H1 (cell line): Measurements from ENCODE around the gene IL17RE. TPM values are rescaled to one million over a fixed set of nuclear protein-coding genes. Genes with fewer than 3 reads are reported as not detected.

ENCODE experiments used
- CTCF ChIA-PET: fragments of 300-600 bp; sonication (Branson Sonifier 250); formaldehyde crosslinking; loops from one replicate; lab custom pipeline; 2021; ENCODE audit not compliant: partially characterized antibody; lab: Charles Lee
- POLR2A ChIA-PET: fragments of 300-600 bp; sonication (Branson Sonifier 250); formaldehyde crosslinking; loops from one replicate; lab custom pipeline; 2021; ENCODE audit warnings: inconsistent platforms; ENCODE audit not compliant: partially characterized antibody; lab: Charles Lee
- DNase-seq, 2 experiments: peaks; one replicate each; pipeline versions ENCODE4 v3.0.0 to v3.0.0-alpha.2; 2010 to 2022; ENCODE audit warnings: low spot score in 2 of 2, low read depth in 1 of 2, mixed read lengths in 1 of 2
- FAIRE-seq: peaks from 2 replicates; lab custom pipeline; 2011; peaks lifted over from hg19 to GRCh38; lab: Jason Lieb, UNC
- H2AFZ ChIP-seq: 2 replicates; pipeline ENCODE4 v1.8.1; 2012; ENCODE audit warnings: low read length, inconsistent platforms
- H2AK5ac ChIP-seq: 2 replicates; pipeline ENCODE4 v1.6.1; 2013; ENCODE audit warnings: low read depth, low read length
- H2BK120ac ChIP-seq: replicated peaks from 2 replicates; pipeline ENCODE3; 2013; ENCODE audit warnings: low read depth, low read length, inconsistent platforms
- H2BK12ac ChIP-seq: 2 replicates; pipeline ENCODE4 v1.6.1; 2013; ENCODE audit warnings: low read depth, low read length
- H2BK15ac ChIP-seq: 2 replicates; pipeline ENCODE4 v1.6.1; 2013; ENCODE audit warnings: low read length
- H2BK20ac ChIP-seq: 2 replicates; pipeline ENCODE4 v1.6.1; 2013; ENCODE audit warnings: low read length
- H2BK5ac ChIP-seq: 2 replicates; pipeline ENCODE4 v1.6.1; 2013; ENCODE audit warnings: low read depth, low read length
- H3K14ac ChIP-seq: 2 replicates; pipeline ENCODE4 v1.6.1; 2013; ENCODE audit warnings: inconsistent platforms; ENCODE audit not compliant: insufficient read length
- H3K18ac ChIP-seq: 2 replicates; pipeline ENCODE4 v1.6.1; 2013; ENCODE audit warnings: low read length; ENCODE audit errors: extremely low read depth
- H3K23ac ChIP-seq: 2 replicates; pipeline ENCODE4 v1.6.1; 2013; ENCODE audit warnings: inconsistent platforms; ENCODE audit not compliant: insufficient read length
- H3K23me2 ChIP-seq: 2 replicates; pipeline ENCODE4 v1.6.1; 2013; ENCODE audit warnings: low read depth, low read length
- H3K27ac ChIP-seq: 2 replicates; pipeline ENCODE4 v1.6.1; 2011; ENCODE audit warnings: low read depth, low read length, inconsistent platforms
- H3K27me3 ChIP-seq, 4 experiments: replicated peaks in 1 of 4; 1 replicate in 1 of 4; 2 replicates in 3 of 4; pipeline versions ENCODE4 v1.6.1 to v1.8.1; 2011 to 2013; ENCODE audit warnings: low read length in 3 of 4, mild to moderate bottlenecking in 3 of 4, inconsistent platforms in 2 of 4, mixed read lengths in 2 of 4, moderate library complexity in 1 of 4; ENCODE audit not compliant: control insufficient read depth in 3 of 4, insufficient read depth in 3 of 4; ENCODE audit errors: extremely low read depth in 1 of 4
- H3K36me3 ChIP-seq, 4 experiments: 2 replicates each; pipeline versions ENCODE4 v1.6.1 to v1.8.1; 2011 to 2013; ENCODE audit warnings: mild to moderate bottlenecking in 4 of 4, low read length in 3 of 4, moderate library complexity in 2 of 4, control low read depth in 1 of 4, inconsistent platforms in 1 of 4; ENCODE audit not compliant: insufficient read depth in 4 of 4, control insufficient read depth in 2 of 4
- H3K4ac ChIP-seq: replicated peaks from 2 replicates; pipeline ENCODE3; 2013; ENCODE audit warnings: low read length, low read depth, mixed read lengths, inconsistent platforms; ENCODE audit not compliant: insufficient read length
- H3K4me1 ChIP-seq, 4 experiments: replicated peaks in 1 of 4; 1 replicate in 1 of 4; 2 replicates in 3 of 4; pipeline versions ENCODE4 v1.6.1 to v1.8.1; 2011 to 2013; ENCODE audit warnings: low read length in 3 of 4, inconsistent platforms in 2 of 4, mixed read lengths in 1 of 4; ENCODE audit not compliant: insufficient read depth in 4 of 4, control insufficient read depth in 3 of 4
- H3K4me2 ChIP-seq, 2 experiments: 2 replicates each; pipeline versions ENCODE4 v1.6.1 to v1.8.1; 2011 to 2013; ENCODE audit warnings: low read depth in 2 of 2, low read length in 2 of 2, control low read depth in 1 of 2, inconsistent platforms in 1 of 2, mild to moderate bottlenecking in 1 of 2; ENCODE audit not compliant: insufficient read depth in 1 of 2
- H3K4me3 ChIP-seq, 4 experiments: fragments of 200-600, 300-600 bp in 1 of 4; sonication (generic), shearing (Covaris generic), sonication (Bioruptor Twin) in 1 of 4; 2 replicates each; pipeline versions ENCODE4 v1.5.1 to v1.8.1; 2011 to 2016; ENCODE audit warnings: low read length in 4 of 4, low read depth in 3 of 4, control low read depth in 2 of 4, inconsistent platforms in 2 of 4, mild to moderate bottlenecking in 2 of 4, mixed read lengths in 1 of 4, moderate library complexity in 1 of 4; ENCODE audit not compliant: insufficient read depth in 2 of 4; ENCODE audit errors: extremely low read depth in 1 of 4
- H3K56ac ChIP-seq: replicated peaks from 2 replicates; pipeline ENCODE3; 2013; ENCODE audit warnings: low read depth, mild to moderate bottlenecking, mixed read lengths, low read length, inconsistent platforms; ENCODE audit not compliant: insufficient read length
- H3K79me1 ChIP-seq: 2 replicates; pipeline ENCODE4 v1.6.1; 2013; ENCODE audit warnings: low read depth, low read length, control low read depth
- H3K79me2 ChIP-seq, 2 experiments: 2 replicates each; pipeline versions ENCODE4 v1.6.1 to v1.8.1; 2012 to 2013; ENCODE audit warnings: low read length in 2 of 2, mild to moderate bottlenecking in 2 of 2, inconsistent platforms in 1 of 2; ENCODE audit not compliant: insufficient read depth in 2 of 2, control insufficient read depth in 1 of 2
- H3K9ac ChIP-seq, 4 experiments: replicated peaks in 1 of 4; 1 replicate in 1 of 4; 2 replicates in 3 of 4; pipeline versions ENCODE4 v1.6.1 to v1.8.1; 2011 to 2013; ENCODE audit warnings: low read depth in 3 of 4, low read length in 3 of 4, control low read depth in 2 of 4, mild to moderate bottlenecking in 2 of 4, moderate library complexity in 2 of 4, inconsistent platforms in 1 of 4; ENCODE audit errors: extremely low read depth in 1 of 4
- H3K9me3 ChIP-seq, 2 experiments: 2 replicates each; pipeline versions ENCODE4 v1.6.1 to v1.8.1; 2012 to 2013; ENCODE audit warnings: mild to moderate bottlenecking in 2 of 2, moderate library complexity in 2 of 2, control low read depth in 1 of 2, inconsistent platforms in 1 of 2, low read depth in 1 of 2, low read length in 1 of 2, mixed read lengths in 1 of 2; ENCODE audit not compliant: insufficient read depth in 2 of 2
- H4K20me1 ChIP-seq, 2 experiments: replicated peaks in 1 of 2; 2 replicates each; pipeline versions ENCODE3 to v1.8.1; 2011 to 2013; ENCODE audit warnings: inconsistent platforms in 2 of 2, low read length in 2 of 2, mild to moderate bottlenecking in 1 of 2; ENCODE audit not compliant: insufficient read depth in 2 of 2, control insufficient read depth in 1 of 2
- H4K5ac ChIP-seq: 2 replicates; pipeline ENCODE4 v1.6.1; 2013; ENCODE audit warnings: low read length, low read depth, mixed read lengths, inconsistent platforms; ENCODE audit not compliant: insufficient read length
- H4K8ac ChIP-seq: 2 replicates; pipeline ENCODE4 v1.8.0; 2013; ENCODE audit warnings: mild to moderate bottlenecking, moderate library complexity, low read length, inconsistent platforms; ENCODE audit not compliant: insufficient read depth; ENCODE audit errors: extremely low read depth
- H4K91ac ChIP-seq: replicated peaks from 2 replicates; pipeline ENCODE3; 2013; ENCODE audit warnings: low read length, mixed read lengths, inconsistent platforms; ENCODE audit not compliant: insufficient read length
- BRCA1 ChIP-seq: IDR thresholded peaks from 2 replicates; pipeline ENCODE4 v1.6.1; 2012; ENCODE audit warnings: low read depth, low read length, improper control_type of control experiment
- EGR1 ChIP-seq: IDR thresholded peaks from 2 replicates; pipeline ENCODE4 v1.6.1; 2011; ENCODE audit warnings: low read depth, low read length, borderline replicate concordance
- EP300 ChIP-seq, 2 experiments: IDR thresholded peaks; 1 replicate in 1 of 2; 2 replicates in 1 of 2; pipeline ENCODE4 v1.6.1; 2011 to 2012; ENCODE audit warnings: low read depth in 2 of 2, low read length in 2 of 2, mild to moderate bottlenecking in 2 of 2, borderline replicate concordance in 1 of 2, inconsistent platforms in 1 of 2, moderate library complexity in 1 of 2
- GABPA ChIP-seq: IDR thresholded peaks from 2 replicates; pipeline ENCODE4 v1.6.1; 2011; ENCODE audit warnings: mild to moderate bottlenecking, low read length, moderate library complexity, borderline replicate concordance; ENCODE audit not compliant: insufficient read depth
- POLR2A ChIP-seq, 2 experiments: IDR thresholded peaks; 1 replicate in 1 of 2; 2 replicates in 1 of 2; pipeline ENCODE4 v1.6.1; 2011; ENCODE audit warnings: low read depth in 2 of 2, low read length in 2 of 2, mild to moderate bottlenecking in 2 of 2; ENCODE audit errors: control extremely low read depth in 1 of 2
- WGBS, 2 experiments: shearing (Covaris generic) in 1 of 2; methylation state at CpG; one replicate each; pipeline versions ENCODE4 v1.1.6 to v1.1.7; 2013 to 2015; ENCODE audit warnings: low lambda C conversion rate in 2 of 2, mixed read lengths in 2 of 2, inconsistent platforms in 1 of 2, low coverage in 1 of 2, missing lambda C conversion rate in 1 of 2; ENCODE audit not compliant: insufficient replicate concordance in 2 of 2, insufficient coverage in 1 of 2, insufficient read length in 1 of 2; ENCODE audit errors: extremely low coverage in 1 of 2, missing lambda C conversion rate in 1 of 2; 5-methylcytosine and 5-hydroxymethylcytosine counted together
- polyA plus RNA-seq, 7 experiments: library from polyadenylated mRNA; depleted of rRNA in 3 of 7; stranded (reverse) in 5 of 7; unstranded in 2 of 7; fragments of >200 nt in 5 of 7; fragments of 200-250 nt in 2 of 7; gene quantifications; 1 replicate in 5 of 7; 2 replicates in 1 of 7; 4 replicates in 1 of 7; pipeline versions ENCODE4 v1.2.1 to v1.2.3, GENCODE V29; 2011 to 2013; ENCODE audit warnings: missing spikeins in 2 of 7, mixed read lengths in 2 of 7
- total RNA-seq: library from RNA; stranded (reverse); fragmentation: NEBNext Ultra II Directional; extraction: Animal tissue kit (Norgen Biotek cat#: 25700); gene quantifications from 2 replicates; pipeline ENCODE4 v1.2.1, GENCODE V29; 2021

The IL17RE gene
- total and polyA plus RNA-seq, 2 of the 8 experiments (the other 6 are each of a cell fraction or from before 2014, with no cell fraction given) = 3.4 to 4.9 TPM

DNA sequence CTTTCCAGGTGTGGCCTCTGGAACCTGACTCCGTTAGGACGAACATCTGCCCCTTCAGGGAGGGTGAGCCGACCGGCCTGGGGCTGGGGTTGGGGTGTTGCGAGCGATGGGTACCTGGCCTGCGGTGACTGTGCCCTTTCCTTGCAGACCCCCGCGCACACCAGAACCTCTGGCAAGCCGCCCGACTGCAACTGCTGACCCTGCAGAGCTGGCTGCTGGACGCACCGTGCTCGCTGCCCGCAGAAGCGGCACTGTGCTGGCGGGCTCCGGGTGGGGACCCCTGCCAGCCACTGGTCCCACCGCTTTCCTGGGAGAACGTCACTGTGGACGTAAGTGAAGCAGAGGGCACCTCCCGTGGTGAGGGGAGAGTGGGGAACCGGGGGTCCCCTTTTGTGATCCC, 25.5 kb downstream of the IL17RE start:
- H2BK15ac ChIP-seq = no peak overlapping the region
- CTCF ChIA-PET = interaction anchor here (1.1 to 7.2 kb wide), 4 partner anchors 9 to 66 kb away, joined by 3 to 76 read pairs (median 6); partner anchors contain the start of gene IL17RC
- no peak overlapping the region for H4K91ac ChIP-seq
- H3K4me1 ChIP-seq = peaks cover 0 to 3% (median 1%) of the 10 kb centered on the region in 4 experiments; a peak in 2 of 7 replicates
- no peak overlapping the region for H3K56ac ChIP-seq
- H2BK120ac ChIP-seq = no peak overlapping the region
- FAIRE-seq = no peak
- H3K9ac ChIP-seq = no peak overlapping the region
- no peak overlapping the region for H3K4me2 ChIP-seq
- POLR2A ChIA-PET = interaction anchor here (0.7 kb wide), 1 partner anchor 10 kb away, joined by 3 read pairs; no protein-coding TSS in a partner anchor
- no peak overlapping the region for H2AK5ac ChIP-seq
- H3K79me2 ChIP-seq = no peaks in the 10 kb centered on the region
- peaks cover 0 to 3% (median 0%) of the 10 kb centered on the region in 4 experiments; a peak in 1 of 7 replicates for H3K27me3 ChIP-seq
- no peak overlapping the region for H3K4ac ChIP-seq
- H2AFZ ChIP-seq = no peak overlapping the region
- H3K14ac ChIP-seq = no peak overlapping the region
- H2BK12ac ChIP-seq = no peak overlapping the region
- no peak overlapping the region for H4K8ac ChIP-seq
- H3K36me3 ChIP-seq = no peaks in the 10 kb centered on the region
- DNase-seq = no peak
- TF ChIP-seq BRCA1 = no peak
- no peak for TF ChIP-seq EP300 (IDR thresholded peaks at IDR 0.05; ENCODE audit: borderline replicate concordance in 1 of 2, low read depth in 2 of 2, low read length in 2 of 2)
- TF ChIP-seq GABPA = no peak
- no peak for TF ChIP-seq POLR2A (IDR thresholded peaks at IDR 0.05; ENCODE audit: control extremely low read depth in 1 of 2, low read depth in 2 of 2, low read length in 2 of 2)
- no peak for TF ChIP-seq EGR1
- H4K5ac ChIP-seq = no peak overlapping the region
- no peak overlapping the region for H2BK5ac ChIP-seq
- H2BK20ac ChIP-seq = no peak overlapping the region
- H3K4me3 ChIP-seq = no peak overlapping the region
- no peak overlapping the region for H3K18ac ChIP-seq
- no peaks in the 10 kb centered on the region for H3K9me3 ChIP-seq
- no peak overlapping the region for H3K27ac ChIP-seq
- WGBS, 2 experiments = 89% methylated on average over 23 of the region's 23 CpGs; no CpG with 5 or more reads in 1 of the 2 experiments
- H3K23ac ChIP-seq = no peak overlapping the region
- peaks cover 3% of the 10 kb centered on the region; the same call in 1 of the 2 replicates for H3K23me2 ChIP-seq
- H3K79me1 ChIP-seq = no peaks in the 10 kb centered on the region
- H4K20me1 ChIP-seq = no peaks in the 10 kb centered on the region
